Measurements from ENCODE around the gene ITCH. TPM values are rescaled to one million over a fixed set of nuclear protein-coding genes. Genes with fewer than 3 reads are reported as not detected.

ITCH gene
- total RNA-seq, 2 experiments from 2014 or later = 26.1 to 36.8 TPM

- TF ChIP-seq EZH2phosphoT487 (IDR thresholded peaks at IDR 0.05; ENCODE audit: borderline replicate concordance, low read depth, low read length) = no peak
- TF ChIP-seq CTCF (conservative IDR thresholded peaks at IDR 0.05; ENCODE audit: low read length) = peak; percentile 85
- CTCF ChIA-PET (ENCODE audit: unreplicated experiment) = interaction anchor here (0.6 to 1.7 kb wide), 4 partner anchors 50 to 212 kb away, joined by 3 to 16 read pairs (median 4); no protein-coding TSS in a partner anchor
- no peak overlapping the region for H3K27ac ChIP-seq (ENCODE audit: low read depth, low read length, poor library complexity, severe bottlenecking)
- no peak overlapping the region for H3K4me3 ChIP-seq (ENCODE audit: low read depth, low read length, poor library complexity, severe bottlenecking)
- no TSS peak for BruUV-seq (replicated peaks)
- DNase-seq (ENCODE audit: low spot score) = peak; percentile 79
- peak overlapping the region; percentile 48 for H3K4me2 ChIP-seq (ENCODE audit: low read length)
- POLR2A ChIA-PET = interaction anchor here (0.6 to 1.2 kb wide), 7 partner anchors 101 to 322 kb away, joined by 3 to 8 read pairs (median 3); no protein-coding TSS in a partner anchor
- no peaks in the 10 kb centered on the region for H3K9me3 ChIP-seq (ENCODE audit: low read length)
- H3K4me1 ChIP-seq (ENCODE audit: insufficient read depth, low read length, poor library complexity, severe bottlenecking) = peaks cover 16% of the 10 kb centered on the region
- no peaks in the 10 kb centered on the region for H3K9me2 ChIP-seq (ENCODE audit: insufficient read depth, low read length)
- peaks cover 8% of the 10 kb centered on the region for H3K79me2 ChIP-seq (ENCODE audit: insufficient read depth, low read depth, low read length)
- peaks cover 22% of the 10 kb centered on the region for H3K36me3 ChIP-seq (ENCODE audit: insufficient read depth, low read length)
- H2AFZ ChIP-seq (ENCODE audit: low read length) = no peak overlapping the region
- intact Hi-C loops (cut with micrococcal nuclease; ENCODE audit: unreplicated experiment) = loop anchor here (1.0 to 5.0 kb wide), 2 partner anchors 211 to 331 kb away; no protein-coding TSS in a partner anchor
- peaks cover 6% of the 10 kb centered on the region; the same call in 1 of the 2 replicates for H4K20me1 ChIP-seq (ENCODE audit: insufficient read depth, low read length)
Measured at GRCh38 chr20:34522969-34523871, 160.1 kb downstream of the ITCH start.

GRCh38 chr20:34524426-34524825 lies 161.4 kb downstream of the ITCH start:
- ChIA-PET CTCF (ENCODE audit: unreplicated experiment) (interaction anchor here (1.0 kb wide), 1 partner anchor 8 kb away, joined by 3 read pairs; the partner anchor contains the start of gene DYNLRB1), POLR2A (no interaction called here)
- no peaks in the 10 kb centered on the region for H3K9me2 ChIP-seq (ENCODE audit: insufficient read depth, low read length)
- BruUV-seq (replicated peaks) = no TSS peak
- H3K9me3 ChIP-seq (ENCODE audit: low read length) = no peaks in the 10 kb centered on the region
- no peak for DNase-seq (ENCODE audit: low spot score)
- peaks cover 6% of the 10 kb centered on the region for H3K4me1 ChIP-seq (ENCODE audit: insufficient read depth, low read length, poor library complexity, severe bottlenecking)
- peaks cover 26% of the 10 kb centered on the region for H3K36me3 ChIP-seq (ENCODE audit: insufficient read depth, low read length)
- no peak overlapping the region for H3K4me3 ChIP-seq (ENCODE audit: low read depth, low read length, poor library complexity, severe bottlenecking)
- TF ChIP-seq CTCF (conservative IDR thresholded peaks at IDR 0.05; ENCODE audit: low read length) (no peak), EZH2phosphoT487 (IDR thresholded peaks at IDR 0.05; ENCODE audit: borderline replicate concordance, low read depth, low read length) (no peak)
- no peak overlapping the region for H3K4me2 ChIP-seq (ENCODE audit: low read length)
- intact Hi-C loops (cut with micrococcal nuclease; ENCODE audit: unreplicated experiment) = loop anchor here (5.0 kb wide), 1 partner anchor 332 kb away; no protein-coding TSS in a partner anchor
- no peak overlapping the region for H2AFZ ChIP-seq (ENCODE audit: low read length)
- H3K79me2 ChIP-seq (ENCODE audit: insufficient read depth, low read depth, low read length) = no peaks in the 10 kb centered on the region
- peaks cover 6% of the 10 kb centered on the region; the same call in 1 of the 2 replicates for H4K20me1 ChIP-seq (ENCODE audit: insufficient read depth, low read length)
- H3K27ac ChIP-seq (ENCODE audit: low read depth, low read length, poor library complexity, severe bottlenecking) = no peak overlapping the region
